A549 (cell line): ENCODE results near the gene TESMIN. TPM values are rescaled to one million over a fixed set of nuclear protein-coding genes. Genes with fewer than 3 reads are reported as not detected.
A peak's percentile ranks its signal among the peaks of the same experiment; 100 is the strongest.

Experiments
- ATAC-seq, 2 experiments: fragments of 200-7000 bp in 1 of 2; fragments of >200 bp in 1 of 2; cut with Nextera tagmentation in 1 of 2; cut with Tn5 transposase in 1 of 2; 3 replicates each; pipeline versions ENCODE4 v1.8.0 to v1.9.1; 2018 to 2020; ENCODE audit warnings: mild to moderate bottlenecking in 1 of 2, moderate library complexity in 1 of 2
- CTCF ChIA-PET: fragments of 300-600 bp; sonication (Branson Sonifier 250); formaldehyde crosslinking; extraction: SDS; loops from one replicate; lab custom pipeline; 2021; ENCODE audit warnings: antibody characterized with exemption, inconsistent platforms; lab: Yijun Ruan, JAX
- POLR2A ChIA-PET: fragments of 350-600 bp; formaldehyde crosslinking; extraction: SDS; loops from one replicate; lab custom pipeline; 2021; ENCODE audit warnings: antibody characterized with exemption, inconsistent platforms; lab: Yijun Ruan, JAX
- DNase-seq, 2 experiments: peaks; one replicate each; pipeline versions ENCODE4 v3.0.0 to v3.0.0-alpha.2; 2011 to 2016; ENCODE audit warnings: low read depth in 1 of 2, low spot score in 1 of 2
- FAIRE-seq: peaks from 2 replicates; lab custom pipeline; 2011; peaks lifted over from hg19 to GRCh38; lab: Jason Lieb, UNC
- H3K27ac ChIP-seq, 2 experiments: fragments of >200 bp; sonication (Bioruptor Twin); formaldehyde crosslinking; 3 replicates each; pipeline ENCODE4 v1.5.1; 2016 to 2017
- H3K4me1 ChIP-seq: fragments of >200 bp; sonication (Bioruptor Twin); formaldehyde crosslinking; 3 replicates; pipeline ENCODE4 v1.6.1; 2016
- H3K4me2 ChIP-seq: fragments of >200 bp; sonication (Bioruptor Twin); formaldehyde crosslinking; 3 replicates; pipeline ENCODE4 v1.6.1; 2016
- H3K4me3 ChIP-seq: fragments of >200 bp; sonication (Bioruptor Twin); formaldehyde crosslinking; 3 replicates; pipeline ENCODE4 v1.5.1; 2016
- H3K9me3 ChIP-seq: fragments of >200 bp; sonication (Bioruptor Twin); formaldehyde crosslinking; 3 replicates; pipeline ENCODE4 v1.6.1; 2016
- EHMT2 ChIP-seq: fragments of 200-600 bp; sonication (generic); IDR thresholded peaks from 2 replicates; pipeline ENCODE4 v1.6.1; 2016; ENCODE audit warnings: antibody characterized with exemption, low read depth, mild to moderate bottlenecking, moderate library complexity
- HOXA7 ChIP-seq: fragments of 250-450 bp; sonication (Bioruptor Pico); IDR thresholded peaks from 2 replicates; pipeline ENCODE4 v1.5.0; 2020; ENCODE audit warnings: mild to moderate bottlenecking, moderate library complexity
- HOXB5 ChIP-seq: fragments of 250-450 bp; sonication (Bioruptor Pico); IDR thresholded peaks from 2 replicates; pipeline ENCODE4 v1.5.0; 2020; ENCODE audit warnings: mild to moderate bottlenecking, moderate library complexity
- JUN ChIP-seq, 2 experiments: fragments of >200 bp; sonication (Bioruptor Twin); formaldehyde crosslinking; IDR thresholded peaks; 2 replicates in 1 of 2; 3 replicates in 1 of 2; pipeline ENCODE4 v1.6.1; 2016 to 2017
- KDM5A ChIP-seq: fragments of 200-600 bp; sonication (generic); IDR thresholded peaks from 2 replicates; pipeline ENCODE4 v1.6.1; 2016; ENCODE audit warnings: antibody characterized with exemption, mild to moderate bottlenecking
- MAFK ChIP-seq: fragments of 450-650 bp; IDR thresholded peaks from 2 replicates; pipeline ENCODE4 v1.6.1; 2014; ENCODE audit not compliant: partially characterized antibody
- PHF8 ChIP-seq: fragments of 200-600 bp; sonication (generic); IDR thresholded peaks from 2 replicates; pipeline ENCODE4 v1.6.1; 2016; ENCODE audit warnings: low read depth, mild to moderate bottlenecking, antibody characterized with exemption, moderate library complexity, borderline replicate concordance
- POLR2A ChIP-seq: IDR thresholded peaks from 2 replicates; pipeline ENCODE4 v1.6.1; 2012; ENCODE audit warnings: mild to moderate bottlenecking, low read length
- POLR2AphosphoS2 ChIP-seq: conservative IDR thresholded peaks from 2 replicates; pipeline ENCODE4 v1.6.1; 2012; ENCODE audit warnings: low read length, improper control_type of control experiment, inconsistent platforms
- RAD21 ChIP-seq, 2 experiments: fragments of >200 bp in 1 of 2; sonication (Bioruptor Twin) in 1 of 2; formaldehyde crosslinking in 1 of 2; IDR thresholded peaks in 1 of 2; conservative IDR thresholded peaks in 1 of 2; 2 replicates in 1 of 2; 3 replicates in 1 of 2; pipeline ENCODE4 v1.6.1; 2012 to 2018; ENCODE audit warnings: inconsistent platforms in 1 of 2
- RARB ChIP-seq: fragments of 250-450 bp; sonication (Bioruptor Pico); IDR thresholded peaks from 2 replicates; pipeline ENCODE4 v1.8.0; 2021; ENCODE audit warnings: mild to moderate bottlenecking, moderate library complexity
- RCOR1 ChIP-seq: fragments of 150-350 bp; IDR thresholded peaks from 2 replicates; pipeline ENCODE4 v1.6.1; 2014; ENCODE audit warnings: antibody characterized with exemption, low read length, low read depth
- SMC3 ChIP-seq: fragments of >200 bp; sonication (Bioruptor Twin); formaldehyde crosslinking; IDR thresholded peaks from 3 replicates; pipeline ENCODE4 v1.6.1; 2018; ENCODE audit warnings: inconsistent platforms
- TFCP2L1 ChIP-seq: fragments of 250-450 bp; sonication (Bioruptor Pico); IDR thresholded peaks from 2 replicates; pipeline ENCODE4 v1.5.0; 2021; ENCODE audit warnings: mild to moderate bottlenecking
- ZC3H11A ChIP-seq: fragments of 450-650 bp; IDR thresholded peaks from 2 replicates; pipeline ENCODE4 v1.6.1; 2014; ENCODE audit warnings: antibody characterized with exemption, mild to moderate bottlenecking
- ZFP36 ChIP-seq: fragments of 450-650 bp; IDR thresholded peaks from 2 replicates; pipeline ENCODE4 v1.6.1; 2014; ENCODE audit warnings: borderline replicate concordance; ENCODE audit not compliant: partially characterized antibody
- WGBS: methylation state at CpG from one replicate; pipeline ENCODE4 v1.1.6; 2017; ENCODE audit errors: missing lambda C conversion rate; 5-methylcytosine and 5-hydroxymethylcytosine counted together
- polyA plus RNA-seq, 4 experiments: library from polyadenylated mRNA; depleted of rRNA in 3 of 4; stranded (reverse); fragments of >200 nt; fragmentation: RNase III in 1 of 4; extraction: RNeasy Plus Mini Kit Qiagen cat#74134 plus additional on column Dnase treatment in 1 of 4; gene quantifications; 2 replicates in 3 of 4; 3 replicates in 1 of 4; pipeline ENCODE4 v1.2.3, GENCODE V29; 2011 to 2017
- TF ChIP-seq, protein P1 (sequence below): fragments of >200 bp; sonication (Bioruptor Twin); formaldehyde crosslinking; IDR thresholded peaks from 3 replicates; pipeline ENCODE4 v1.6.1; 2016
- TF ChIP-seq, protein P2 (sequence below): fragments of 450-650 bp; IDR thresholded peaks from 2 replicates; pipeline ENCODE4 v1.6.1; 2014; ENCODE audit warnings: antibody characterized with exemption
- TF ChIP-seq, protein P3 (sequence below): fragments of 250-450 bp; sonication (Bioruptor Pico); IDR thresholded peaks from 2 replicates; pipeline ENCODE4 v1.5.0; 2021; ENCODE audit warnings: mild to moderate bottlenecking, moderate library complexity, borderline replicate concordance
- TF ChIP-seq, protein P4 (sequence below): fragments of >200 bp; sonication (Bioruptor Twin); formaldehyde crosslinking; IDR thresholded peaks from 3 replicates; pipeline ENCODE4 v1.5.1; 2016
- TF ChIP-seq, protein P5 (sequence below): fragments of 200-600 bp; sonication (generic); IDR thresholded peaks from 2 replicates; pipeline ENCODE4 v1.6.1; 2016; ENCODE audit warnings: antibody characterized with exemption, mild to moderate bottlenecking, moderate library complexity

Gene TESMIN
- polyA plus RNA-seq, 2 of the 4 experiments (the other 2 are of a cell fraction), result 4.5 to 5.2 TPM

DNA sequence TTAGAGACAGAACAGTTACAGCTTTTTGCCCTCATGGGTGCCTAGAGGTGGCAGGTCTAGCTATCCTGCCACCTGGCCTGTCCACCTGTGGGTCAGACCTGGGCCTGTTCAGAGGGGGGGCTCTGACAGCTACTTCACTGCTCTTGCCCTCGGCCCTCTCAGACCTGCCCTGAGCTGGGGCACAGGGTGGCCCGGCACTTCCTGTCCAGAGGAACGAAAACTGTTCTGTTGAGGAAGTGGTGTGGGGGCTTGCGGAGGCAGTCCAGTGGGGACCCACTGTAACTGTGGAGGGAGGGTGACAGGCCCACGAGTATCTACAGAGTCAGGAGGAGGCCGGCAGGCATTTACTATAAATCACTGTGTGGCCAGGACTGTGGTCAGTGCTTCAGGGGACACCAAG lies 16.2 kb downstream of the TESMIN start (continued):
- TF ChIP-seq, protein P1, sequence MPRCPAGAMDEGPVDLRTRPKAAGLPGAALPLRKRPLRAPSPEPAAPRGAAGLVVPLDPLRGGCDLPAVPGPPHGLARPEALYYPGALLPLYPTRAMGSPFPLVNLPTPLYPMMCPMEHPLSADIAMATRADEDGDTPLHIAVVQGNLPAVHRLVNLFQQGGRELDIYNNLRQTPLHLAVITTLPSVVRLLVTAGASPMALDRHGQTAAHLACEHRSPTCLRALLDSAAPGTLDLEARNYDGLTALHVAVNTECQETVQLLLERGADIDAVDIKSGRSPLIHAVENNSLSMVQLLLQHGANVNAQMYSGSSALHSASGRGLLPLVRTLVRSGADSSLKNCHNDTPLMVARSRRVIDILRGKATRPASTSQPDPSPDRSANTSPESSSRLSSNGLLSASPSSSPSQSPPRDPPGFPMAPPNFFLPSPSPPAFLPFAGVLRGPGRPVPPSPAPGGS, result no peak
- TF ChIP-seq JUN (IDR thresholded peaks at IDR 0.05), result no peak
- no peak for TF ChIP-seq POLR2A
- TF ChIP-seq, all 56 proteins: peak for 0

DNA sequence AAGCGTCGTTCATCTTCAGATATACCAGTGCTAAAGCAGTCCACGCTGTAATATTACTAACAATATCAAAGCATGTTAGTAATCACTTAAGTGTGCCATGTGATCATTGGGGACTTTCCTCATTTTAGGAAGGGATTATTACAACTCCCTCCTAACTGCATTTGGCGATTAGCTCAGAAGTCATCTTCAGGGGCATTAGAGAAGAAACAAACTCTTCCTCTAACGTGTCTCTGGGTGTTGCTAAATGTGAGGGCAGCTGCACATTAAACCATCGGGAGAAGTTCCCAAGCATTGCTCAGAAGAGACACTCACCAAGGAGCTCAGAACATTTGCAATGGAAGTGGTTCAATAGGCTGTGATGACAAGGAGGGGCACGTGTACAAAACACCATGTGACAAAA lies 17.2 kb downstream of the TESMIN start:
- POLR2A ChIA-PET, result no interaction called here
- no peak overlapping the region for H3K4me3 ChIP-seq
- no peaks in the 10 kb centered on the region for H3K9me3 ChIP-seq
- no peak for TF ChIP-seq HOXB5 (CRISPR knock-in tag)
- no peak for TF ChIP-seq POLR2AphosphoS2
- TF ChIP-seq ZFP36, result no peak
- no peak for TF ChIP-seq KDM5A
- no peak for TF ChIP-seq MAFK
- TF ChIP-seq ZC3H11A, result no peak
- TF ChIP-seq TFCP2L1 (CRISPR knock-in tag), result no peak
- TF ChIP-seq RCOR1, result no peak
- TF ChIP-seq EHMT2, result no peak
- TF ChIP-seq, protein P2, sequence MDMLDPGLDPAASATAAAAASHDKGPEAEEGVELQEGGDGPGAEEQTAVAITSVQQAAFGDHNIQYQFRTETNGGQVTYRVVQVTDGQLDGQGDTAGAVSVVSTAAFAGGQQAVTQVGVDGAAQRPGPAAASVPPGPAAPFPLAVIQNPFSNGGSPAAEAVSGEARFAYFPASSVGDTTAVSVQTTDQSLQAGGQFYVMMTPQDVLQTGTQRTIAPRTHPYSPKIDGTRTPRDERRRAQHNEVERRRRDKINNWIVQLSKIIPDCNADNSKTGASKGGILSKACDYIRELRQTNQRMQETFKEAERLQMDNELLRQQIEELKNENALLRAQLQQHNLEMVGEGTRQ, result no peak
- TF ChIP-seq, protein P3, sequence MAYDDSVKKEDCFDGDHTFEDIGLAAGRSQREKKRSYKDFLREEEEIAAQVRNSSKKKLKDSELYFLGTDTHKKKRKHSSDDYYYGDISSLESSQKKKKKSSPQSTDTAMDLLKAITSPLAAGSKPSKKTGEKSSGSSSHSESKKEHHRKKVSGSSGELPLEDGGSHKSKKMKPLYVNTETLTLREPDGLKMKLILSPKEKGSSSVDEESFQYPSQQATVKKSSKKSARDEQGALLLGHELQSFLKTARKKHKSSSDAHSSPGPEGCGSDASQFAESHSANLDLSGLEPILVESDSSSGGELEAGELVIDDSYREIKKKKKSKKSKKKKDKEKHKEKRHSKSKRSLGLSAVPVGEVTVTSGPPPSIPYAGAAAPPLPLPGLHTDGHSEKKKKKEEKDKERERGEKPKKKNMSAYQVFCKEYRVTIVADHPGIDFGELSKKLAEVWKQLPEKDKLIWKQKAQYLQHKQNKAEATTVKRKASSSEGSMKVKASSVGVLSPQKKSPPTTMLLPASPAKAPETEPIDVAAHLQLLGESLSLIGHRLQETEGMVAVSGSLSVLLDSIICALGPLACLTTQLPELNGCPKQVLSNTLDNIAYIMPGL (CRISPR knock-in tag), result no peak
- no peak overlapping the region for H3K27ac ChIP-seq
- 70% methylated on average over 7 of the region's 7 CpGs for WGBS
- no peak for DNase-seq
- CTCF ChIA-PET, result interaction anchor here (0.5 kb wide), 1 partner anchor 53 kb away, joined by 3 read pairs; no protein-coding TSS in a partner anchor
- H3K4me1 ChIP-seq, result no peaks in the 10 kb centered on the region
- ATAC-seq, result no peak
- no peak for FAIRE-seq
- no peak overlapping the region for H3K4me2 ChIP-seq

DNA sequence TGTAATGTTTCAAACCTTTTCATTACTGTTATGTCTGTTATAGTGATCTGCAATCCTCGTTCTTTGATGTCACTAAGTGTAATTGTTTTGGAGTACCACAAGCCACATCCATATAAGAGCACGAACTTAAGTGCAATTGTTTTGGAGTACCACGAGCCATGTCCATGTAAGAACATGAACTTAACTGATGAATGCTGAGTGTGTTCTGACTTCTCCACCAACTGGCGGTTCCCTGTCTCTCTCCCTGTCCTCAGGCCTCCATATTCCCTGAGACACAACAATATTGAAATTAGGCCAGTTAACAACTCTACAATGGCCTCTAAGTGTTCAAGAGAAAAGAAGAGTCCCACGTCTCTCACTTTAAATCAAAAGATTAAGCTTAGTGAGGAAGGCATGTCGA lies 23.5 kb downstream of the TESMIN start:
- POLR2A ChIA-PET, result no interaction called here
- TF ChIP-seq RAD21 (conservative IDR thresholded peaks at IDR 0.05 in 1 of 2, IDR thresholded peaks at IDR 0.05 in 1 of 2) (peak in 1 of 2 experiments; percentile 35; a peak in 2 of 5 replicates), KDM5A (no peak), SMC3 (no peak), HOXB5 (CRISPR knock-in tag) (no peak), HOXA7 (no peak), PHF8 (no peak), RARB (CRISPR knock-in tag) (no peak)
- TF ChIP-seq, protein P4, sequence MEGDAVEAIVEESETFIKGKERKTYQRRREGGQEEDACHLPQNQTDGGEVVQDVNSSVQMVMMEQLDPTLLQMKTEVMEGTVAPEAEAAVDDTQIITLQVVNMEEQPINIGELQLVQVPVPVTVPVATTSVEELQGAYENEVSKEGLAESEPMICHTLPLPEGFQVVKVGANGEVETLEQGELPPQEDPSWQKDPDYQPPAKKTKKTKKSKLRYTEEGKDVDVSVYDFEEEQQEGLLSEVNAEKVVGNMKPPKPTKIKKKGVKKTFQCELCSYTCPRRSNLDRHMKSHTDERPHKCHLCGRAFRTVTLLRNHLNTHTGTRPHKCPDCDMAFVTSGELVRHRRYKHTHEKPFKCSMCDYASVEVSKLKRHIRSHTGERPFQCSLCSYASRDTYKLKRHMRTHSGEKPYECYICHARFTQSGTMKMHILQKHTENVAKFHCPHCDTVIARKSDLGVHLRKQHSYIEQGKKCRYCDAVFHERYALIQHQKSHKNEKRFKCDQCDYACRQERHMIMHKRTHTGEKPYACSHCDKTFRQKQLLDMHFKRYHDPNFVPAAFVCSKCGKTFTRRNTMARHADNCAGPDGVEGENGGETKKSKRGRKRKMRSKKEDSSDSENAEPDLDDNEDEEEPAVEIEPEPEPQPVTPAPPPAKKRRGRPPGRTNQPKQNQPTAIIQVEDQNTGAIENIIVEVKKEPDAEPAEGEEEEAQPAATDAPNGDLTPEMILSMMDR, result no peak
- TF ChIP-seq, protein P5, sequence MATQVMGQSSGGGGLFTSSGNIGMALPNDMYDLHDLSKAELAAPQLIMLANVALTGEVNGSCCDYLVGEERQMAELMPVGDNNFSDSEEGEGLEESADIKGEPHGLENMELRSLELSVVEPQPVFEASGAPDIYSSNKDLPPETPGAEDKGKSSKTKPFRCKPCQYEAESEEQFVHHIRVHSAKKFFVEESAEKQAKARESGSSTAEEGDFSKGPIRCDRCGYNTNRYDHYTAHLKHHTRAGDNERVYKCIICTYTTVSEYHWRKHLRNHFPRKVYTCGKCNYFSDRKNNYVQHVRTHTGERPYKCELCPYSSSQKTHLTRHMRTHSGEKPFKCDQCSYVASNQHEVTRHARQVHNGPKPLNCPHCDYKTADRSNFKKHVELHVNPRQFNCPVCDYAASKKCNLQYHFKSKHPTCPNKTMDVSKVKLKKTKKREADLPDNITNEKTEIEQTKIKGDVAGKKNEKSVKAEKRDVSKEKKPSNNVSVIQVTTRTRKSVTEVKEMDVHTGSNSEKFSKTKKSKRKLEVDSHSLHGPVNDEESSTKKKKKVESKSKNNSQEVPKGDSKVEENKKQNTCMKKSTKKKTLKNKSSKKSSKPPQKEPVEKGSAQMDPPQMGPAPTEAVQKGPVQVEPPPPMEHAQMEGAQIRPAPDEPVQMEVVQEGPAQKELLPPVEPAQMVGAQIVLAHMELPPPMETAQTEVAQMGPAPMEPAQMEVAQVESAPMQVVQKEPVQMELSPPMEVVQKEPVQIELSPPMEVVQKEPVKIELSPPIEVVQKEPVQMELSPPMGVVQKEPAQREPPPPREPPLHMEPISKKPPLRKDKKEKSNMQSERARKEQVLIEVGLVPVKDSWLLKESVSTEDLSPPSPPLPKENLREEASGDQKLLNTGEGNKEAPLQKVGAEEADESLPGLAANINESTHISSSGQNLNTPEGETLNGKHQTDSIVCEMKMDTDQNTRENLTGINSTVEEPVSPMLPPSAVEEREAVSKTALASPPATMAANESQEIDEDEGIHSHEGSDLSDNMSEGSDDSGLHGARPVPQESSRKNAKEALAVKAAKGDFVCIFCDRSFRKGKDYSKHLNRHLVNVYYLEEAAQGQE, result no peak
- TF ChIP-seq, all 56 proteins: peak for 1
- ATAC-seq, result peak in 1 of 2 experiments; percentile 56; a peak in 2 of 6 replicates
- H3K4me3 ChIP-seq, result no peak overlapping the region
- CTCF ChIA-PET, result interaction anchor here (0.8 to 0.9 kb wide), 2 partner anchors 11 to 25 kb away, joined by 3 to 4 read pairs; no protein-coding TSS in a partner anchor
- no peaks in the 10 kb centered on the region for H3K4me1 ChIP-seq
- H3K27ac ChIP-seq, result no peak overlapping the region
- DNase-seq, result peak in 1 of 2 experiments; percentile 21
- peak; percentile 7 for FAIRE-seq
- no peaks in the 10 kb centered on the region for H3K9me3 ChIP-seq
- no peak overlapping the region for H3K4me2 ChIP-seq
- 58% methylated on average over 6 of the region's 6 CpGs for WGBS
